GM21576 (cell line): ENCODE data around the gene PIP5K1C.

ENCODE experiments used
- ATAC-seq: cut with Tn5 transposase; IDR thresholded peaks from one replicate; pipeline ENCODE4 v1.9.1; 2021; ENCODE audit warnings: mild to moderate bottlenecking, moderate library complexity; ENCODE audit not compliant: unreplicated experiment

PIP5K1C gene

DNA sequence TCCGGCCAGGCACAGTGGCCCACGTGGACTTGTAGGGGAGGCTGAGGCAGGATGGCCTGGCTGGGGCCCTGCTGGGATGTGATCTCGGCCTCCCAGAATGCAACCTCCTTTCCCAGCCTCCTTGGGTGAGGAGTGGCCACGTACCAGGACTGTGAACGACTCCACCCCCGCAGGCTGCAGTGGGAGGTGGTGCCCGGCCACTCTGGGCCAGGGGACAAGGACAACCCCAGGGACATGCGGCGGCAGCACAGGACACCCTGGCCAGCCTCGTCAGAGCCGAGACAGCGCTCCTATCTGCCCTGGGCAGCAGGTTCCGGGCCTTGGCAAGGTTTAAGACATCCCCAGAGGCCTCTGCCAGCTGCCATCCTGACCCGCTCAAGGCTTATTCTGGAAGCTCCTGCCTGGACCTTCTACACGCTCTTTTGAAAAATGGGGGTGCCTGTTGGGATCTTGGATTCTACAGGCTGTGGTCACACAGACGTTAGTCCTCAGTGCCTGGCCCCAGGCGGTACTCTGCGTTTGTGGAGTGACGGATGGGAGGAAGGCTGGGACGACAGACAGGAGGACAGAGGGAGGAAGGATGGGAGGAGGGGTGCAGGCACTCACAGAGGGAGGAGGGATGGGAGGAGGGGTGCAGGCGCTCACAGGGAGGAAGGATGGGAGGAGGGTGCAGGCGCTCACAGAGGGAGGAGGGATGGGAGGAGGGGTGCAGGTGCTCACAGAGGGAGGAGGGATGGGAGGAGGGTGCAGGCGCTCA is 53.8 kb downstream of the PIP5K1C start:
- ATAC-seq = no peak

- no peak for ATAC-seq
These were observed 54.5 kb downstream of the PIP5K1C start for GRCh38 chr19:3645726-3646125.

DNA sequence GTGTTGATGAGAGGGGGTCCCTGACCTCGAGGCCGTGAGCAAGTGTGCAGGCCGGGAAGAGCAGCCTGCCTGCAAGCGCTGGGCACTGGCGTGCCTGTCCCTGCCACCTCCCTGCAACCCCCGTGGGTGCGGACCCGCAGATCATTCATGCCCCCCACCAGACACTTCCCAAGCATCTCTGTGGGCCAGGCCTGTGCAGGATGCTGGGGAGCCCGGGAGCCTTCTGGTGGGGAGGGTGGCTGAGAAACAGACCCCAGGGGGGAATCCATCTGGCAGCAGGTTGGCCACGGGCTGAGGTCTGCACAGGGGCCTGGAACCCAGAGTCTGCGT is 55.2 kb downstream of the PIP5K1C start:
- ATAC-seq = no peak

DNA sequence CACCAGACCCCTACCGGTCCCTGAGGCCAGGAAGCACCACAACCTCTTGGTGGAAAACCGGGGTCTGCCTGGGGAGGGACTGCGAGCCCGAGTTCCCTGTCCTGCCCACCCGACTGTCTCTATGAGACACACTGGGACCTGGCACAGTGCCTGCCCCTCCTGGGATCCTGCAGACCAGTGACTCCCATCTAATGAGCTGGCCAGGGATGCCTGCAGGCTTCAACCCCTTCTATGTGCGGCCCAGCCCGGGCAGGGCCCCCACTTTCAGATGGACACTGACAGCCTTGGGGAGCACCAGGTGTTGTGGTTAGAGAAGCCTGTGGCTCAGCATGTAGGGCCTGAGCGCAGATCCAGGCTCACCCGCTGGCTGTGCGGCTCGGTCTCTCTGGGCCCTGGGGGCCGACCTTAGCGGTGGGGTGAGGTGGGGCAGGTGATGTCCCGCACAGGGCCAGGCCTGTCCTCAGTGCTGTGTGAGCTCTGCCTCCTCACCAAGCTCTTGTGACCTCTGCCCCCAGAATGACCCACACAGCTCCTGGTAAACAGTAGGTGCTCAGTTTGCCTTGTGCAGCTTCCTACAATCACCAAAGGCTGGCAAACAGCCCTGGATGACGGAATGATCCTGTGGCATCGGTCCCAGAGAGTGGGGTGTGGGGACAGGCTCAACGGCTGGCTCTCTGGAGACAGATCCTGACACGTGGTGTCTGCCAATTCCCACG is 55.8 kb downstream of the PIP5K1C start:
- ATAC-seq = no peak

DNA sequence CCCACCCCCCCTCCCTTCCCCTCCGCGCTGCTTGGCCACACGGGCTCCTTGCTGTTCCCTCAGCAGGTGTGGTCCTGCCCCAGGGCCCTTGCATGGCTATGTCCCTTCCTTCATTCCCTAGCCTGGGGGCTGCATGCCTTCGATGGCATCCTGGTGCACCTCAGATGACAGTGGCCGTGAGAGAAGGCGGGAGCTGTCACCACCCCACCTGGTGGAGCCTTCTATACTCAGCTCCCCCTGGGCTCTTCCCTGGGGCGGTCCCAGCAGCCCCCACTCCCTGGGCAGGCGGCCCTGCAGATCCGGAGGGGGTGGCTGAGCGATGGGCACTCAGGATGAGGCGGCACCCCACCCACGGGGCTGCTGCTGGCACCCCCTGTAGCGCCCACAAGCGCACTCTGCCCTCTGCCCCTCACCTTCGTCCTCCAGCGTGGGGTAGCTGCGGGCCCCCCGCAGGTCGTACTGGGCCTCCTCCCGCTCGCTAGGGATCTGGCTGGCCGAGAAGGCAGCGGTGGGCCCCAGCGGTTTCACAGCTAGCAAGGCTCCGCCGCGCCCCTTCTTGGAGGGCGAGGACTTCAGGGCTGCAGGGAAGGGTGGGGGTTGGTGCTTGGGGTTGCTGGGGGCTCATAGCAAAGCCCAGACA is 56.5 kb downstream of the PIP5K1C start:
- no peak for ATAC-seq

DNA sequence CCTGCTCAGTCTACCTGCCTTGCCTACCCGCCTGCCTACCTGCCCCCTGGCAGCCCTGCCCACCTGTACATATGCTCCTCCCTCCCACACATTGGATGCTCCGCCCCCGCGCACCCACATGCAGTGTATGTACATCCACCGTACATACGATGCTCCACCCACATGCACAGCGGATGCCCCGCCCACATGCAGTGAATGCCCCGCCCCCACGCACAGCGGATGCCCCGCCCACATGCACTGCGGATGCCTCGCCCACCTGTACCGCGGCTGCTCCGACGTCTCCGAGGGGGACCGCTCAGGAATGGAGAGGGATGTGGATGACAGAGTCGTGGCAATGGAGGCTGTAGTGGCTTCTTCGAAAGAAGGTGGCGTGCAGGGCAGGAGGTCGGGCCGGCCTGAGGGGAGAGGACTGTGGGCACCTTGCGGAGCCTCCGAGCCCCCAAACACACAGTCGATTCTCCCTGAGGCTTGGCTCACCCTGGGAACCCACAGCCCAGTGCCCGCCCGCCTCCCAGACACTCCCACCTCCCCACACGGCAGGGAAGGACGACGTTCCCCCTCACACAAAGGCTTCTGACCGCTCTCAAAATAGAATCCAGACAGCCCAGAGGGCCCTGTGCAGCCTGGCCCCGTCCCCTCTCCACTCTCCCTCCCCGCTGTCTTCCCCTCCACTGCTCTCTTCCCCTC is 57.1 kb downstream of the PIP5K1C start:
- ATAC-seq = no peak

DNA sequence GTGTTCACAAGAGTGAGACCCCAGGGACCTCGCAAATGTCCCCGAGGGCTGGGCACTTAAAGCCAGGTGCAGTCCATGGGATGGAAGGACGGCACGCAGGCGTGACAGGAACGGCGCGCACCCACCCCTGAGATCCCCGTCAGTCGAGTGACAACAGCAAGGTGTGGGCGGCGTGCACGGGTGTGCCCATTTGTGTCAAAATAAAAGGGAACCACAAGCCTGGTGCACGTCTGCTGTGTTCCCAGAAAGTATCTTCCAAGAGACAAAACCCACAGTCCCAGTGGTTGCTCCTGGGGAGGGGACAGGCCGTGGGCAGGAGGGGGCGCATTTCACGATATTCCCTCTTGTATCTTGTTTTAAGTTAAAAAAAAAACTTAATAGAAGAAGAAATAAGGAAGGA is 58.0 kb downstream of the PIP5K1C start:
- no peak for ATAC-seq

GRCh38 chr19:3641515-3642269 is 58.6 kb downstream of the PIP5K1C start:
- no peak for ATAC-seq

GRCh38 chr19:3639479-3639878 is 60.8 kb downstream of the PIP5K1C start:
- ATAC-seq = no peak

GRCh38 chr19:3638208-3639193 is 61.8 kb downstream of the PIP5K1C start:
- no peak for ATAC-seq

GRCh38 chr19:3637621-3638020 is 62.6 kb downstream of the PIP5K1C start:
- ATAC-seq = no peak

DNA sequence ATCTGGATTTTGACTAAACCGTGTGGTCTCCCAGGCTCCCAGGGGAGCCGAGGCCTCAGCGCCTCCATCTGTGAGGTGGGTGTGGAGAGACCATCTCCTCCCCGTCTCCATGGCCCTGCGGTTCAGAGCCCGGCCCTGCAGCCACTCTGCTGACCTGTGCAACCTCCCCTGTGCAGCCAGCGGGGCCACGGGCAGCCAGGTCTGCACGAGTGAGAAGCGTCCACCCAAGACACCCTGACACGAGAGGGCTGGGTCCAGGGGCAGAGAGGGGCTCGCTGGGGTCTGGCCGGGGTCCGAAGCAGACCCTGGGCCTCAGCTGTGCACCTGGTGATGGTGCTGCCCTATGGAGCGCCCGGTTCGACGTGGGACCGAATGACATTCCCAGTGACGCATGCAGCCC is 63.3 kb downstream of the PIP5K1C start:
- ATAC-seq = no peak

- ATAC-seq = no peak
These were observed 63.8 kb downstream of the PIP5K1C start for GRCh38 chr19:3636506-3636905.

DNA sequence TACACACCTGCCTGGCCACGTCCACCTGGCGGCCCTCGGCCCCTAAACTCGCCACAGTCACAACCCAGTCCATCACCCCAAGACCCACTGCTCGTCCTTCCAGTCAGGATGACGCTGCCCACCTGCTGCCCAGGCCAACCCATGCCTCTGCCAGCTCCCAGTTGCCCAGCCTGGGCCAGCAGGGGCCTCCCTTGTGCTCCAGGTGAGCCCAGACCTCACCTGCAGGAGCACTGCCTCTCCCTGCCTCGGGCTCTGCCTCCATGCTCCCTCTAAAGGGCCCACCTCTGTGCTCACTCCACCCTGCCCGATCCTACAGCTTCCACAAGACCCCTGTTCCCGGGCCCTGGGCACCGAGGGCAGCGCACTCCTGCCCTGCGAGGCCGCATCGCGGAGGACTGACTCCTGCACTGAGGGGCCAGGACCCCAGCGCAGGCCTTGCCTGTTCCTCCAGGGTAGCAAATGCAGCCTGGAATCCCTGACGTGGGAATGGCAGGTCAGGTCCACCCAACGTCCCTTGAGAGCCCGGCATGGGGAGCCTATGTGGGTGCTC is 65.7 kb downstream of the PIP5K1C start:
- ATAC-seq = no peak

GRCh38 chr19:3633559-3633988 is 66.7 kb downstream of the PIP5K1C start:
- no peak for ATAC-seq

- ATAC-seq = no peak
These were observed 67.3 kb downstream of the PIP5K1C start for GRCh38 chr19:3632739-3633558.

DNA sequence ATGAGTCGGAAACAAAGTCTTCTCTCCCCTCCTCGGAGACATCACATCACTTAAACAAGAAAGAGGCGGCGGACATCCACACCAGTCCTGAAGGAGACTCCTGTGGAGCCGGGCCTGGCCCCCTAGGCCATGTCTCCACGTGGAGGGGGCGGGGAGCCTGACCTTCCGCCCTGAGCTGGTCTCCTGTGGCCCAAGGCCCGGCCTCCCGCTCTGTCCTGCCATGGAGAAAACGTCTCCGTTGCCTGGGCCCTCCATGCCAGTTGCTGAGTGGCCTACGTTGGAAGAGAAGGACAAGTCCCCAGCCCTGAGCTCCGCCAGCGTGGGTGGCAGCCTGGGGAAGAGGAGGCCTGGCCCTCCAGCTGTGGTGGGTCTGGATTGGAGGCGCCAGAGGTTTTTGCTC is 68.2 kb downstream of the PIP5K1C start:
- no peak for ATAC-seq

GRCh38 chr19:3631053-3631861 is 69.0 kb downstream of the PIP5K1C start:
- no peak for ATAC-seq
